ENCODE data around the gene ARL4A.

GRCh38 chr7:12711124-12711523, 23.7 kb downstream of the ARL4A start:
- no peak for TF ChIP-seq CTCF (IDR thresholded peaks at IDR 0.05; ENCODE audit: extremely low read depth in 1 of 2, insufficient read depth in 1 of 2, low read depth in 1 of 2, low read length in 2 of 2)
- no peak for TF ChIP-seq POLR2AphosphoS5 (IDR thresholded peaks at IDR 0.05; ENCODE audit: insufficient read depth, low read depth, low read length)
- no peak for TF ChIP-seq POLR2A (IDR thresholded peaks at IDR 0.05; ENCODE audit: low read depth, low read length)
